ENCODE measurements around the gene CCDC57.

CCDC57 gene

DNA sequence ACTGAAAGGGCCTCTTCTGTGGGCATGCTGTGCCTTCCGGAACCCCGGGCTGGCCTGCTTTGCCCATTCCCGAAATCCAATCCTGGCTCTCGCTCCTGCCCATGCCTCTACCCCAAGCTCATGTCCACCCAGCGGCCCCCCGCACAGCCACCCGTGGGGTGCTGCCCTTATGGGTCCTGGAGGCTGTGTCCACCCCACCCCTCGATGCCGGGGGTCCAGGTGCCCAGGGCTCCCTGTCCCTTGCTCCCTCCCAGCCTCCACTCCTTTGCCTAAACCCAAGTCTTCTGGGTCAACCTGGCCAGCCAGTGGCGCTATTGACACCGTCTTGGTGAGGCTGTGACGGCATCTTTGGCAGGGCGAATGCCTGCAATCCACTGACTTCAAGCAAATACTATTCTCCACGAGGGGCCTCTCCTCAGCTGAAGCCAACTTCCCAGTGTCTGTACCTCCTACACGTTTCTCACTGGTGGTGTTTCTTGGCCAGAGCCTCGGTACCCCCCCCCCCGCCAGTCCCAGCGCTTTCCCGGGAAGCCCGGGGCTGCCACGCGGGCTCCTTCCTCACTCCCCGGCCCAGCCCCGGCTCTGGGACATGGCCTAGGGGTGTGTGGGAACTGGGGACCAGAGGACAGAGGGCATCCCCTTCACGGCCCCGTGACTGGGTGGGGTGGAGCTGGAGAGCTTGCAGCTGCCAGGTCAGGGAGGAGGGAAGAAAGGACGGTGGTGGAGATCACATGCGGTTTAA lies 134.9 kb downstream of the CCDC57 start:
- no peak for DNase-seq

DNA sequence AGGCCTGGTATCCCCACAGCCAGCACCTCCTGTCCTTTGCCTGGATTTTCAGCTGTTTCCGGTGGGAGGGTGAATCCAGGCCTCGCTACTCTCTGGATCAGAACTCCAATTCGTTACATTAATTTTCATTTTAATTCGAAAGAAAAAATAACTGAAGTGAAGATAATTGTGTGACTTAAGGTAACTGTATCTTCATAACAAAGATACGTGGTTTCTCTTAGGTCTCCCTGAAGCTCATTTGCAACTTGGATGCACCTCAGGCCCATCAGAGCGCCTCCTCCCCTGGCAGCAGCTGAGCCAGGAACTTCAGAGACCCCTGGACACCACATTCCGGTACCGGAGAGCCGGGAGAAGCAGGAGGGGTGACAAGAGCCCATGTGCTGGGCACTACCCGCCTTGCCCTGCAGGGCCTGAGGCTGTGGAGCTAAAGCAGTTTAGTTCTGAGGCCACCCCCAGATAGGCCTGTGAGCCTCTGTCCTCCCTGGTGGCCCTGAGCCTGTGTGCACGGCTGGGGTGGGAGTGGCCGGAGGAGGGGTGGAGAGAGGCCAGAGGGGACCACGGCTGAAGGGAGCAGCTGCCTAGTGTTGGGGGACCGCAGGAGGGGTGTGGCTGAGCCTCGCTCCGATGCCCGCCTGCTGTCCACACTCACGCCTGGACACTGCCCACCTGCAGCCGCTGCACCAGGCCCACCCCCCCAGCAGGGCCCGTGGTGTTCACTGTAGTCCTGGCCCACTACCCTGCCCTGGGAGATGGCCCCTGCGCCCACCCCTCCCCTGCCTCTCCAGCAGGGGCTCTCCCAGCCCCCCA lies 135.7 kb downstream of the CCDC57 start:
- DNase-seq: no peak

DNA sequence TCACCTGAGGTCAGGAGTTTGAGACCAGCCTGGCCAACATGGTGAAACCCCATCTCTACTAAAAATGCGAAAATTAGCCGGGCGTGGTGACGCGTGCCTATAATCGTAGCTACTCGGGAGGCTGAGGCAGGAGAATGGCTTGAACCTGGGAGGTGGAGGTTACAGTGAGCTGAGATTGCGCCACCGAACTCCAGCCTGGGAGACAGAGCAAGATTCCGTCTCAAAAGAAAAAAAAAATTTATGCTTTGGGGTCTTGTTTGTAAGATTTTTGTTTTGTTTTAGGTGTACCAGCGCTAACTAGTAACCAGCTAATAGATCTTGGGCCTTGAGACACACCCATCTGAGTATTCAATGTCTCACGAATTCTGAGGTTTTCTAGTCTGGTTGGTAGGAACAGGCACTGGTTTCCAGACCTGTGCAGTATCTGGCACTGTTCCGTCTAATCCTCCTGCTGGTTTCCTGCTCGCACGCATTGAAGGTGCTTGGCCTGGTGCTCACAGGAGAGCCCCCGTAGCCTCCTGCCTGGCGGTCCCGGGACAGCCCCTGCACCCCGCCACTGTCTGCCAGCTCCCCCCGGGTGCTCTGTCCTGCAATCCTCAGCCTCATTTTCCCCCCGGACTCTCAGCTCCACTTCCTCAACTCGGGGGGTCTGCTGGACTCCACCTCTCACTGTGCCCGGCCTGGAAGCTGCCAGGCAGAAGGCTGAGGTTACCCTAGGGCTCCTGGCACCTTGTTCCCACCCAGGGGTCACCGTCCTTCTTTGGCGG lies 136.4 kb downstream of the CCDC57 start:
- DNase-seq: no peak

GRCh38 chr17:82073446-82073845 lies 139.2 kb downstream of the CCDC57 start:
- no peak for DNase-seq

- DNase-seq: no peak
Observed at GRCh38 chr17:82072827-82073226, 139.8 kb downstream of the CCDC57 start.

DNA sequence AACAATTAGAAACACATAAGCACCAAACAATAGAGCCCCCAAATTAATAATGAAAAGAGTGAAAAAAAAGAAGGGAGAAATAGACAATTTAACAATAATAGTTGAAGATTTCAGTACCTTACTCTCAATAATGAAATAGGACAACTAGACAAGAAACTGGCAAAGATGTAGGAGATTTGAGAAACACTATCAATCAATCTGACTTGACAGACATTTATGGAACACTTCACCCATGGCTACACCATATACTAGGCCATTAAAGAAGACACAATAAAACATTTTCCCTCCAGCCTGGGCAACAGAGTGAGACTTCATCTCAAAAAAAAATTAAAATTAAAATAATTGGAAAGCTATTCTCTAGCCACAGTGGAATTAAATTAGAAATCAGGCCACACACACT lies 142.0 kb downstream of the CCDC57 start:
- no peak for DNase-seq

DNA sequence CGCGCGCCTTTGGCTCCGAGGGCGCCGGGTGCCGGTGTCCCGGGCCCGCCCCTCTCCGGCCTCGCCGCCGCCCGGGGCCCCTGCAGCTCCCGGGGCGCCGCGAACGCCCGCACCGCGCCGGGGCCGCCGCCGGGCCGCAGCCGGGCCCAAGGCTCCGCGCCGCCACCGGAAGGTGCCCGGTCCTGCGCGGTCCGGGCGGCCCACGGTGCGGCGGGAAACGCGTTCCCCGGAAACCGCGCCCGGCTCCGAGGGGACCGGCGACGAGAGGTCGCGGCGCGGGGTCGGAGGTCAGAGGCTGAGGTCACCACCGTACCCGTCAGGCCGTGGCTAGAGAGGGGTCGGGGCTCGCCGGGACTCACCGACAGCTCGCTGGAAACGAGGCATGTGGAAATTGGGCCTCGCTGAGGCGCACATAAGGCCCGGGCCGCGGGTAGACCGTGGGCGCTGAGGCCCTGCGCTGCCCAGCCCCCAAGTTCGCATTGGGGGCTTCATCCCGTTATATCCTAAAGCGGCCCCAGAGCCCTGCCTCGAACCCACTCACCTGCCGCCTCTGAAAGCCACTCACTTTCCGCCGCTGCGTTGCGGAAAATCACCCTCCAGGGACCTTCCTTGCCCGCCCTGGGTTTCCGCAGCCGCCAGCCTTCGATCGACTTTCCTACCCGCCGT lies 146.9 kb downstream of the CCDC57 start, which contains the start of gene DUS1L:
Gene DUS1L, minus strand, starts transcription at position 167 of the 666 bp plus-strand sequence. CDS start 745 bp downstream, outside the sequence.
- peak; percentile 45 to 78 for DNase-seq

DNA sequence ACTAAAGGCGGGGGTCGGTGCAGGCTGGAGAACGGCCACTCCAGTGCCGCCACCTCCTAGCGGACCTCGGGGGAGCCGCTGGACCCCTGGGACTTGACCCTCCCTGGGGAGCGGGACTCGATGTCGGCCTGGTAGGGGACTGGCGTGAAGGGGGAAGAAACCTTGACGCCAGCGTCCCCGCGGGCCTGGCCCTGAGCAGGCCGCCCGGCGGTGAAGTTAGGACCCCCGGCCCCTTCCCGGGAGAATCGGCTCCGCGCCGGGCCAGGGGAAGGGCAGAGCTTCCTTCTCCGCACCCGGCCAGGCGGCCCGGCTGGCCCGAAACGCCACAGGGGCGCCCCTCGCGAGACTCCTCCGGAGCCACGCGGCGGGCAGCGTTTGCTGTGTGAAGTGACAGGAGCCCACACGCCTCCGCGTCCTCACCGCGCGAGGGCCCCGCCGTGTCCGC lies 147.4 kb downstream of the CCDC57 start:
- DNase-seq: peak; percentile 18 to 21

- DNase-seq: no peak
Observed at GRCh38 chr17:82064433-82065192, 148.0 kb downstream of the CCDC57 start.

GRCh38 chr17:82063424-82064415 lies 148.9 kb downstream of the CCDC57 start:
- no peak for DNase-seq

DNA sequence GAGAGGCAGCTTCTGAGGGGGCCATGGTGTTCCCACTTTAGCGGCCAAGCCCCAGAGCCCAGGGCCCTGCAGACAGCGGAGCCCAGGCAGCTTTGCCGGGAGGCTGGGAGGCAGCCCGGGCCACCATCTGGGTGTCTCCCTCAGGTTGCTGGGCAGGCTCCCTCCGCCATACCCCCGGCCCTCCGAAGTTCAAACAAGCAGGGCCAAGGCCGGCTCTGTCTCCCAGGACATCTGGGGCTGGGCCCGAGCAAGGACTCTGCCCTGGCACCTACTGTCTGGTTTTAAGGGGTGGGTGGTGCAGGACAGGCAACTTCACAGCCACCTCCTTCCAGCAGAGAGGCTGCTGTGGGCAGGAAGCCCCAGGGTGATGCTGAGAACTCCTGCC lies 149.7 kb downstream of the CCDC57 start:
- DNase-seq: no peak

GRCh38 chr17:82062076-82062983 lies 150.3 kb downstream of the CCDC57 start:
- no peak for DNase-seq

DNA sequence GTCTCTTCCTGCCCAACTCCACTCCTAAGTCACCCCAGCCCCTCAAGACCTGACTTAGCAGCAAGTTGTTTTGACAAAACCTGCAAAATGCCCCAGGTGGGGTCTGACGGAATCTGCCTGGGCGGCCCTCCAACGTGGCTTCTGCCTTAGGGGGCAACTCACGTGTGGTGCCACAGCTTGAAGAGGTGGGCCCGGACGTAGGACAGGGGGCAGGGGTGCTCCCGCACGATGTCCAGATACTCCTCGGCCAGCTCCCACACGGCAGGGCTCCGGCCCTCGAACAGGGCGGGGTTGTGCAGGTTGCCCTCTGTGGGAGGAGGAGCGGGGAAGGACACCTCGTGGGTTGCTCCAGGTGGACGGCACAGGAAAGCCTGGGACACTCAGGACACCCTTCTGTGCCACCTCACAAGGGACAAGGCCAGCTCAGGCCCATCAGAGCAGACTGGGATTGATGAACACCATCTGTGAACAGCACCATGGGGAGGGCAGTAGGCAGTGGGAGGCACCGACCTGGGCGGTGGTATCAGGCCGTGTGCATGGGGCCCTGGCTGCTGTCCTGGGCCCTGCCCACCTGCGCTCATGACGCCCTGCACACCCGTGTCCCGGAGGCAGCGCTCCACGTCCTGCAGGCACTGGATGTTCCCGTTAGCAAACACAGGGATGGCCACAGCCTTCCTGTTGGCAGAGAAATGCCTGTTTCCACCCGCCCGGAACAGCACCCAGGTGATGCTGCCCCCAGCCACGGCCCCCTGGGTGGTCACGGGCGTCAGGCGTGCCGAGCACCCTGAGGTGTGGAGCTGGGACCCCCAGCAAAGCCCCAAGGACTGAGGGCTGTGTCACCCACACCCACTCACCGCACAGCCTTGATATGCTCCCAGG lies 151.4 kb downstream of the CCDC57 start:
- DNase-seq: no peak

DNA sequence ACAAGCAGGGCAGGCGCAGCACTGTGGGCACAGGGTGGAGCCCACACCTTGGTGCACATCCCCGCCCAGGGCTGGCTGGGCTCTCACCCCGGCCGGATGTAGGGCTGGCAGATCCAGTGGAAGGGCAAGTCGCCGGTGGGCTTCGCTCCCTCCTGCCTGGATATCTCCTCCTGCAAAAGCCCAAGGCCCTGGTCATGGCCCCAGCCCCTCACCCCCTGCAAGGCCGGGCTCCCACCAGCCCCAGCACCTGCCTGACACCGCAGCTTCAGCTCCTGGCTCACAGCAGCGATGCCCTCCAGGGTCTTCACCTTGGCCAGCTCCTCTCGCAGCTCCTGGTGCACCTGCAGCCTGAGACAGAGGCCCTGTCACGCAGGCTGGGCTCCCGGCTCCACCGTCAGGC lies 152.0 kb downstream of the CCDC57 start:
- DNase-seq: no peak

DNA sequence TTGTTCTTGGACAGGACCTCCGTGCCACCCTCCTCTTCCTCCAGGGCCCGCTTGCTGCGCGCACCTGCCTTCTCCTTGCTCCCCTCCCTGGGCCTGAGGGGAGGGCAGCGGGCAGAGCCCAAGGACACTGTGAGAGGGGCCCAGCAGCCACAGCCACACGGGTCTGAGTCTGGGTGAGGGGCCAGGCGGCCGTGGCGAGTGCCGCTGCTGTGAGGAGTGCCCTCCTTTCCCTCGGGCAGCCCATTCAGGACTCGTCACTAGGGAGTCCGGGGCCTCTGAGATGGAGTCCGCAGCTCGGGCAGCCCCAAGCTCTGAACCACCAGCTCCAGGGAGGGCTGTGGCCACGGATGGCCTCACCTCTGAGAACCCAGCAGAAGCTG lies 152.7 kb downstream of the CCDC57 start:
- no peak for DNase-seq

DNA sequence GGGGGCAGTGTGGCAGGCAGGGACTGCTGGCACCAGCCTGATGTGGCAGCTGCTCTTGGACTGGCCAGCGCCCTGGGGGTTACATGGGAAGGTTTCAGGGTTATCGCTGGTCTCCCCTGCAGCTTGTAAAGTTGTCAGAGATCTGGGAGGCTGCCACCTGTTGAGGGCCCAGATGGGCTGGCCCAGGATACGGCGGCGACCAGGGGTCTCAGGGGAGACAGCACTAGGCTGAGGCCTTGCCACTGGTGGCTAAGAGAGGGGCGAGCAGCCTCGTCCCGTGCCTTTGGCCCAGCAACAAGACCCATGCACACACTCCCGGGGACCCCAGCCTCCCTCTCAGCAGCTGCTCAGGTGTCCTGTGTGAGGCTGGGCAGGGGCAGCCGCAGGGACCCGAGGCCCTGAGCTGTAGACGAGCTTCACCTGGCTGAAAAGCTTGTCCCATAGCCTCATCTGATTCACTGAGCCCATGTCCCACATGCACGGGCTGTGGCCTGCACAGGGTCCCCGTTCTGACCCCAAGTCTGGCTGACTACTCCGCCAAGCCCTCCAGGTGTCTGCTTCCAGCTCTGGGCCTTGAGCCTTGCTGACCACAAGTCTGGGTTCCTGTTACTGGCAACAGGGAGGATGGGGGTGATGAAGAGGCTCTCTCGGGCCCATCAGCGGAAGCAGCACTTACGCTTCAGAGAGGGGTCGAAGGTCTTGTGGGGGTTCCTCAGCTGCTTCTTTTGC lies 153.2 kb downstream of the CCDC57 start:
- no peak for DNase-seq

- no peak for DNase-seq
Observed at GRCh38 chr17:82058855-82059249, 153.8 kb downstream of the CCDC57 start.
